AML-193 (cell line): ENCODE results near the gene ATP2B2.

Source experiments
- DNase-seq, 2 experiments: peaks; one replicate each; lab custom pipeline; 2025; lab: John Stamatoyannopoulos, UW

The ATP2B2 gene

GRCh38 chr3:10428406-10429091, 76.8 kb downstream of the ATP2B2 start:
- no peak for DNase-seq

- no peak for DNase-seq
Observed at GRCh38 chr3:10426346-10427220, 78.8 kb downstream of the ATP2B2 start.

GRCh38 chr3:10423171-10423882, 82.1 kb downstream of the ATP2B2 start:
- no peak for DNase-seq

GRCh38 chr3:10421996-10422395, 83.4 kb downstream of the ATP2B2 start:
- DNase-seq: no peak

GRCh38 chr3:10420745-10421475, 84.5 kb downstream of the ATP2B2 start:
- DNase-seq: no peak

- no peak for DNase-seq
Observed at GRCh38 chr3:10419637-10420232, 85.7 kb downstream of the ATP2B2 start.

GRCh38 chr3:10417847-10418246, 87.5 kb downstream of the ATP2B2 start:
- DNase-seq: peak; percentile 14 to 32

- no peak for DNase-seq
Observed at GRCh38 chr3:10416730-10417300, 88.6 kb downstream of the ATP2B2 start.

GRCh38 chr3:10413041-10413440, 92.3 kb downstream of the ATP2B2 start:
- DNase-seq: no peak

GRCh38 chr3:10411598-10412332, 93.6 kb downstream of the ATP2B2 start:
- DNase-seq: no peak

GRCh38 chr3:10410383-10411002, 94.9 kb downstream of the ATP2B2 start:
- no peak for DNase-seq

- DNase-seq: no peak
Observed at GRCh38 chr3:10408680-10409079, 96.7 kb downstream of the ATP2B2 start.

- DNase-seq: no peak
Observed at GRCh38 chr3:10407361-10407760, 98.0 kb downstream of the ATP2B2 start.

- DNase-seq: no peak
Observed at GRCh38 chr3:10406414-10406813, 99.0 kb downstream of the ATP2B2 start.

- no peak for DNase-seq
Observed at GRCh38 chr3:10405816-10406215, 99.6 kb downstream of the ATP2B2 start.

- no peak for DNase-seq
Observed at GRCh38 chr3:10404876-10405275, 100.5 kb downstream of the ATP2B2 start.

GRCh38 chr3:10404377-10404776, 101.0 kb downstream of the ATP2B2 start:
- no peak for DNase-seq

- no peak for DNase-seq
Observed at GRCh38 chr3:10401990-10402761, 103.2 kb downstream of the ATP2B2 start.
